Stimulated activated naive CD8-positive, alpha-beta T cell treated with anti-CD3 and anti-CD28 coated beads, Interleukin-15, Interleukin-2, amounts not matched to agents 100 U/mL and 50 U/mL, for 24 hours (primary cell): ENCODE data around the gene ALG12.
"Not testable (repeated sequence)": the region's sequence is repeated elsewhere in the genome, so short reads cannot be mapped to it uniquely, and the experiment has no call there.

Experiments used
- ATAC-seq: fragments of 150-1000 bp; cut with Tn5 transposase; one replicate; pipeline ENCODE4 v1.10.0; 2021
- DNase-seq: peaks from one replicate; pipeline ENCODE4 v3.0.0; 2021

The ALG12 gene

DNA sequence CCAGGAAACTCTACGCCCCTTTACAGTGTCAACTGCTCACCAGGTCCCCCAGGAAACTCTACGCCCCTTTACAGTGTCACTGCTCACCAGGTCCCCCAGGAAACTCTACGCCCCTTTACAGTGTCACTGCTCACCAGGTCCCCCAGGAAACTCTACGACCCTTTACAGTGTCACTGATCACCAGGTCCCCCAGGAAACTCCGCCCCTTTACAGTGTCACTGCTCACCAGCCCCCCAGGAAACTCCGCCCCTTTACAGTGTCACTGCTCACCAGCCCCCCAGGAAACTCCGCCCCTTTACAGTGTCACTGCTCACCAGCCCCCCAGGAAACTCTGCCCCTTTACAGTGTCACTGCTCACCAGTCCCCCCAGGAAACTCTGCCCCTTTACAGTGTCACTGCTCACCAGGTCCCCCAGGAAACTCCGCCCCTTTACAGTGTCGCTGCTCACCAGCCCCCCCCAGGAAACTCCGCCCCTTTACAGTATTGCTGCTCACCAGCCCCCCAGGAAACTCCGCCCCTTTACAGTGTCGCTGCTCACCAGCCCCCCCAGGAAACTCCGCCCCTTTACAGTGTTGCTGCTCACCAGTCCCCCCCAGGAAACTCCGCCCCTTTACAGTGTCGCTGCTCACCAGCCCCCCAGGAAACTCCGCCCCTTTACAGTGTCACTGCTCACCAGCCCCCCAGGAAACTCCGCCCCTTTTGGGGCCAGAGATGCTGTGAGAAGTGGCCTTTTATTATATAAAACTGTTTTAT is 27.0 kb upstream of the ALG12 start:
- DNase-seq, result peak; percentile 47
- ATAC-seq, result not testable (repeated sequence)

DNA sequence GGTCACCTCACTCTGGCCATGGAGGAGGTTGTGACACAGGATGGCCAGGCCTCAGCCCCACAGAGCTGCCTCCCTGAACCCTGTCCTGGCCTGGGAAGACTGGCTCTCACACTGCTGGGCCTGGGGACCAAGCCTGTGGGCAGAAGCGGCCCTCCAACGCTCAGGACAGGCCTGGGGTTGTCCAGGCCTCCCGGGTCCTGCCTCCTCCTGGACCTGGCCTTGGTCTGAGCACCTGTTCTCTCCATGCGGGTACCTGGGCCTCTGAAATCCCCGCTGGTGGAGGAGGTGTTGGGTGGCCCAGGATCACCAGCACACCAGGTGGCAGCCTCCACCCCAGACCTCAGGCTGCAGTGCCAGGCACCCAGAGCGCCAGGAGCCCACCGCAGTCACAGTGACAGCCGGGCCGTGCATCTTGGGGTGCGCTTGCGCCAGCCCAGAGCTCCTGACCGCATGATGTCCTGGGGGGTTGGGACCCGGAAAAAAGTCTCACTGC is 26.2 kb upstream of the ALG12 start:
- ATAC-seq (no peak), DNase-seq (no peak)

DNA sequence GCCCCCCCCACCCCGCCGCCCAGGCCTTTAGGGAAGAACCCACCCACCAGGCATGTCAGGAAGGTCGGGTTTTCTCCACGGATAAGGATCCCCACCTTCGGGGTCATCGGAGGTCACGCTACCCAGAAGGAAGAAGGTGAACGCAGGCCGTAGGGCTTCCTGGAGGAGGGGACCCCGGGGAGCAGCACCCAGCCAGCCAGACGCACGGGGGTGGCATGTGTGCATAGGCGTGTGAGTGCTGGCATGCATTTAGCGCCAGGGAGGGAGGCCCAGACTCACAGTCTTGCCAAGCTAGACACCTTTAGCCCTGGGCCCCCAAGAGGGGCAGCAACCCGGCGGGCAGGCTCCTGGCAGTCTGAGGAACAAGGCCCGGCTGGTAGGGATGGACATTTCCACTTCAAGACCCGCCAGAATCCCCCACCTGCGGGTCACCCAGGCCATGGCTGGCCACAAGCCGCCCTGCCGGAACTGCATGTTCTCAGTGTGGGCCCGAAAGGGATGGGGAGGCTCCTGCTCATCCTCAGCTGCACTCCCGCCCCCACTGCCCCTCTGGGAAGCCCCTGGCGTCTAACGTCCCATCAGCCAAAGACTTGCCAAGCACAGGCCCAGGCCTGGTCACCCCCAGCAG is 25.6 kb upstream of the ALG12 start:
- DNase-seq, result no peak
- no peak for ATAC-seq

DNA sequence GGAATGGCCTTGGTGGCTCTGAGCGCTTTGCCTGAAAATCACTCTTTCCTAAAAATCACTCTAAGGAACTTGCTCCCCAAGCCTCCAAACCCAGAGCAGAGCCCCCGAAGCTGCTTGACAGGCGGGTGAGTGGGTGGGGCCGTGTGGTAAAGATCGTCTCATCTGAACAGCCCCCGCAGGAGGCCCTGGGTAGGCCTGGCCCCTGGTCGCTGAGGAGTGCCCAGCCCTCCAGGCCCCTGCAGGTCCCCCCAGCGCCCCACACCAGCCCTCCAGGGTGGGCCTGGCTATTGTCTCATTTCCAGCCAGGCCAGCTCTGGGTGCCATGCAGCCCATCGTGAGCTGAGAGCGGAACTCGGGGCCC is 25.1 kb upstream of the ALG12 start:
- ATAC-seq (no peak), DNase-seq (no peak)

DNA sequence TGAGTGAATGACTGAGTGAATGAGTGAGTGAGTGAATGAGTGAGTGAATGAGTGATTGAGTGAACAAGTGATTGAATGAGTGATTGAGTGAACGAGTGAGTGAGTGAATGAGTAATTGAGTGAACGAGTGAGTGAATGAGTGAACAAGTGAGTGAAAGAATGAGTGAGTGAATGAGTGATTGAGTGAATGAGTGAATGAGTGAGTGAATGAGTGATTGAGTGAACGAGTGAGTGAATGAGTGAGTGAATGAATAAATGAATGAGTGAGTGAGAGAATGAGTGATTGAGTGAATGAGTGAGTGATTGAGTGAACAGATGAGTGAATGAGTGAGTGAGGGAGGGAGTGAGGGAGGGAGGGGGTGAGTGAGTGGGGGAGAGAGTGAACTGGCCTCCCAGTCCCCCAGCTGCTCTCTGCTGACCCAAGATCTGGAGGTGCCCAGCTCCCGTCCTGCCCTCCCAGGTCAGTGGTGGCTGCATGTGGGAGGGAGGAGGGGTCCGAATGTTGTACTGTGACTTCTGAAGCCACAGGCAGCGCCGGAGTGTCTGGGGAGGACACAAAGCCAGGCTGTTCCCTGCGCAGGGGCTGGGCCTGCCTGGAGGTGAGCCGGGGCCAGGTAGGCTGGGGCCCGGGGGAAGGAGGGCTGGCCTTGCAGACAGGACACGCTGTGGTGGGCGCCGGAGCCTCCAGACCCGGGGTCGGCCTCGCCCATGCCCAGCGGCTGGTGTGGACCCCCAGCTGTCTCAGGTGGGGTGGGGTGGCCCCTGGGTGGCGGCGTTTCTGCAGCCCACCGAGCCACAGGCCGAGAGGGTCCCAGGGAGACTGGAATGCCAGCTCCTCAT is 24.5 kb upstream of the ALG12 start:
- ATAC-seq, result no peak
- DNase-seq, result no peak

DNA sequence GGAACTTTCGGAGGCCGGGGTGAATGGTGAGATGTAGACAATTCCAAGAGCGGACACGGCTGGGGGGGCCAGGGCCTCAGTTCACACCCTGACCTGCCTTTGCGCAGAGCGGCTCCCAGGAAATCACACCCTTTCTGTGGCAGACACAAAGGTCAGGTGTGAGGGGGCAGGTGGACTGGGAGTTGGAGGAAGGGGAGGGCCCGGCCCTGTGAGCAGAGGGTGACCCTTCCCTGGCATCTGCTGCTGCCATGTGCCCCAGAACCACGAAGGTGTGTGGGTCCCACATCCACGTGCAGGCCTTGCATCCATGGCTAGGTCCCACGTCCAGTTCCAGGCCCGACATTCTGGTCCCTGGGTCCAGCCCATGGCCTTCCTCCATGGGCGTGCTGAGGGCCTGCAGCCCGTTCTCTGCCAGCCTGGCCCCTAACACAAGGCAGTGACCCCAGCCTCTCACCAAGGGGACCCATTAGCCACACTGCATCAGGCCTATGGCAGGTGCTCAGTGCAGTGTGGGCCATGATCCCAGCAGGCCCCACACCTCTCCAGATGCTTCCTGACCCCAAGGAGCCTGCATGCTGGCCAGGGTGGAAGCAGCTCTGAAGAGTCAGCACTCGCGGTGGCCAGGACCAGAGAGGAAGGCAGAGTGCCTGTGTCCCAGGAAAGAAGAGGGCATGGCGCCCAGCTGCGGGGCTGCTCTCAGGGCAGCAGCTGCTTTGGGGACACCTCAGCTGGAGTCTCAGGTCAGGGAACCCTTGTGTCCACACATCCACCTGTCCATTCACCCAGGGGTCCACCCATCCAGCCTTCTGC is 23.5 kb upstream of the ALG12 start:
- no peak for ATAC-seq

DNA sequence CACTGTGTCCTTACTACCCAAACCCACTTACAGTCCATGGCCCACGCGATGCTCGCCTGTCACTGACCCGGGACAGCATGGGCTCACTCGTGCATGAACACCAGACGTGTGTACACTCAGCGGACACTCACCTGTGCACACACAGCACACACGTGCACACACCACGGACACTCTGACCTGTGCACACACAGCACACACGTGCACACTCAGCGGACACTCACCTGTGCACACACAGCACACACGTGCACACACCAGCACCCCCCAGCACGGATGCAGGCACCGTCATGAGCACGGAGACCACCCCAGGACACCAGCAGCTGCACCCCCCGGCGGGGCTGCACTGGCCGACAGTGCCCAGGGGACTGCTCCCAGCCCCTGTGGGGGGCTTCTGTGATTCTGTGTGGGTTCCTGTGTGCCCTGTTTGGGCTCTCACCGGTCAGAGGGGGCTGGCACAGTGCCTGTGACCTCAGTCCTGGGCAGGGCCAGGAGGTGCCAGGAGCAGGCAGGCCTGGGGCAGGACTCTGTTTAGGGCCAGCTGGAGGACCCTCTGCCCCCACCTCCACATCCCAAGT is 20.4 kb upstream of the ALG12 start:
- no peak for ATAC-seq
- no peak for DNase-seq

More for the DNA sequence above, 23.5 kb upstream of the ALG12 start:
- DNase-seq, result no peak

DNA sequence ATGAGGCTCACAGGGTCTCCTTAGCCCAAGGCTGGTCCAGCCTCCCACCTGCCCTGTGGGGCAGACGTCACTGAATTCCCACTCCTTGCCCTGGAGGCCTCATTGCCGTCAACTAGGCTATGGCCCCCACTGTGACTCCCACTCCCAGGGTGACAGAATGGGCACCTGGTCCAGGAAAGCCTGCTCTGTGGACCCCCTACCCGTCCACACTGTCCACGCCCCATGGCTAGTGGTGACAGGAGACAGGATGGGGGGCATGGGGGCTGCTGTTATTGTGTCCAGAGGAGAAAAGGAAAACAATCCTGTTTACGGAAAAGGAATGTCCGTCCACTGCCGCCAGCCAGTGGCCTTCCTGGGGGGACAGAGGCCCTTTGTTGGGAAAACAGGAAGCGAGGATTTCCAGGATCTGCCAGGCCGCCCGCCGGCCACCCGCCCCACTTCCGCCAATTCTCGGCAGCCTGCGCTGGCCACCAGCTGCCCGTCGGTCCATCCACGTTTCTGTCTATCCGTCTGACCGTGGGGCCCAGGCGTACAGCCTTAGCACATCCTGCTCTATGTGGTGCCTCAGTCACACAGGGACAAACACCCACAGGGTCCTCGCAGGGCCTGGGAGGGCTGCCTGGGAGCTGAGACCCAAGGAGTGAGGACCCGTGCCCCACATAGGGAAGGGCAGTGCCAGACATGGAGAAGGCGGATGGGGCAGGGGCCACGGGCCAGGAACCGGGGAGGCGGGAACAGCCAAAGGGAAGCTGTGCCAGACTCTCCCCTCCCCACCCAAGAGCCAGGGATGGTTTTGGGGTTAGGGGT is 19.7 kb upstream of the ALG12 start:
- ATAC-seq (no peak), DNase-seq (no peak)

DNA sequence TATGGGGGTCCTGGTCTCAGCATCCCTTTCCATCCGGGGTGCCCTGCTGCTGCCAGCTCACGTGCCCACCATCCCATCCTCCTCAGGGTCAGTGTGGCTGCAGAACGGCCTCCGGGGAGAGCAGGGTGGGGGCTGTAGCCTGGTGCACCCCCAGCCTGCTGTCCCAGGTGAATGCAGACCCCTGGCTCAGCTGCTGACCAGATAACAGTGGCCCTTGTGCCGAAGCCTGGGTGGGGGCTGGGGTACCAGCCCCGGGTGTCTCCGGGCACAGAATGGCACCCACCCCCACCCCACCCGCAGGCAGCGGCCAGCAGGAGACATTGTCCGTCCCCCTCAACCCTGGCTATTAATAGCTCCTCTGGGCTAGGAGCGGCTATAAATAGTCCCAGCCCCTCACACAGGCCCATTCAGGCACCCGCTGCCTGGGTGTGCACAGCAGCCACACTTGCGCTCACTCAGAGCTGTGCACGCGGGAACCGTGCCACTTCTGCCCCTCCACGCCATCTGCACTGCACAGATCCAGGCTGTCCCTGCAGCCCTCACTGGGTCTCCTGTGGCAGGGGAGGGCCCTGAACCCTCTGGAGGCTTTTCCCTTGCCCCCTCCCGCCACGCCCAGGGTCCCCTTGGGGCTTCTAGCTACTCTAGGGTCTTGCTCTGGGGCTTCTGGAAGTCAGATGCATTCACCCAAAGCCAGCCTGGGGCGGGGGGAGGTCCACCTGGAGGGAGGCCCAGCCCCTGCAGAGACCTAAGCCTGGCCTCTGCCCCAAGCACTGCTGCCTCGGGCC is 18.9 kb upstream of the ALG12 start:
- no peak for ATAC-seq
- DNase-seq, result no peak

DNA sequence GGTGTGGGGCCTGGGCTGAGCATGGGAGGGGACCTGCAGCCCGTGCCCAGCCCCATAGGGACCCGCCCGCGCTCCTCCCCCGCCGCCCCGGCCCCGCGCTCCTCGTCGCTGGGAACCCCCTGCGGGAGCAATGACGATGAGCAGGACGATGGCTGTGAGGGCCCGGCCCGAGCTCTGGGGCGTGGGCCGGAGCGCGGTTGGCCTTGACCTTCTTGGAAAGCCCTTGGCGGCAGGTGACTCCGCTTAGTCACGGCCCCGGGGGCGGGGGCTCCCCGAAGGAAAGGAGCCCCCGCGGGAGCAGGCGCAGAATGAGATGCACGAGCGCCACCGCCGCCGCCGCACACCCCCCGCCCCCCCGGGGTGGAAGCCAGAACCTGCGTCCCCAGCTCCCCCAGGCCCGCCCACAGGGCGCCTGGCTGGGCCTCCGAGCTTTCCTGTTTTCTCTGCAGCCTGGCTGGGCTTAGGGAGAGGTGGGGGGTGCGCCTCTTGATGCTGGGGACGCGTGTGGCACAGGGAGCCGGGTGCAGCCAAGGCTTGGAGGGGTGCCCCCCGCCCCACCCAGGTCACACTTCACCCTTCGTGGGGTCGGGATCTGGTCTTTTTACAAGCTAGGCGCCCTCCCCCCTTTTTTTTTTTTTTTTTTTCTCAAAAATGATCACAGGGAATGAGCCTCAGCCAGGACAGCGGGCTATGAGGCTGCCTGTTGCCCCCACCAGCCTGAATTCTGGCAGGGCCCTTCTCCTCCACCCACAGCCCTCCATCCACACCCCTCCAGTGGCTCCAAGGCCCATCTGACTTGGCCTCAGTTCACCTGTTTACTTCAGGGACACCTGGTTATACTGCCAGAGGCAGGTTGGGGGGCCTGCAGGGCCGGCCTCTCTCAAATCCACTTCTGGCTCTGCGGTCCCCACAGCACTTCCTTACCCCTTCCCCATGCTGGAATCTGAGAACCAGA is 18.1 kb upstream of the ALG12 start:
- DNase-seq (peak; percentile 99), ATAC-seq (peak; percentile 87)

DNA sequence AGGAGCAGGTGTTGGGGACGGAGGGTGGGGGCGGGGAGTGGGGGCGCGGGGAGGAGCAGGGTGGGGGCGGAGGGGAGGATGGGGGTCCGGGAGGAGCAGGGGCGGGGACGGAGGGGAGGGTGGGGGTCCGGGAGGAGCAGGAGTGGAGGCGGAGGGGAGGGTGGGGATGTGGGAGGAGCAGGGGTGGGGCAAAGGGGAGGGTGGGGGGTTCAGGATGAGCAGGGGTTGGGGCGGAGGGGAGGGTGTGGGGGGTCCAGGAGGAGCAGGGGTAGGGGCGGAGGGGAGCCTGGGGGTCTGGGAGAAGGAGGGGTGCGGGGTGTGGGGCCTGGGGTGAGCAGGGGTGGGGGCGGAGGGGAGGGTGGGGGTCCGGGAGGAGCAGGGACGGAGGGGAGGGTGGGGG is 17.3 kb upstream of the ALG12 start:
- ATAC-seq (no peak), DNase-seq (no peak)

DNA sequence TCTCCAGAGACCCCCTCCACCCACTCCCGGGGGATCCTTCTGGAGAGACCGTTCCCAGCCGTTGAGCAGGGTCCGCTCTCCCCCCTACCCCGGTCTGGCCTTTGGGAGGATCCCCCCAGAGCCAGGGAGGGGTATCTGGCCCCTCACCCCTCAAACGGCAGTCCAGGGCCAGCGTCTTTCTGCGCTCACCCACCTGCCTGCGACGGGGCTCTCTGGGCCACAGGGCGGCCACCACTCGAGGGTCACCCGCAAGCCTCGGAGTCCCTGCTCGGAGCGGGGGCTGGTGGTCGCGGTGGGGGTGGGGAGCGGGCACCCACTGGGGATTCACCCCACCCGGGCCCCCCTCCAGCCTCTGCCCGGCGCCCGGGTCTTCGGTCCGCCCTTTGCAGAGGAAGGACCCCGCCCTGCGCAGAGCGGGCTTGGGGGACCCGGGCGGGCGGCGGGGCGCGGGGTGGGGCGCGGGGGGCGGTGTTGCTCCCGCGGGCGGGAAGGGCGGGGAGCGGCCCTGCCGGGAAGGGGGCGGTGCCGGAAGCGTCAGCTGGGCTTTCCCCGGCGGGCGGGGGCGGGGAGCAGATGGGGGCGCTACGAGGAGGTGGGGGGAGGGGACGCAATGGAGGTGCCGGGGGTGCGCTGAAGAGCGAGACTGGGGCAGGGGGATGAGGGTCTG is 16.8 kb upstream of the ALG12 start:
- DNase-seq, result peak; percentile 95
- peak; percentile 10 for ATAC-seq

DNA sequence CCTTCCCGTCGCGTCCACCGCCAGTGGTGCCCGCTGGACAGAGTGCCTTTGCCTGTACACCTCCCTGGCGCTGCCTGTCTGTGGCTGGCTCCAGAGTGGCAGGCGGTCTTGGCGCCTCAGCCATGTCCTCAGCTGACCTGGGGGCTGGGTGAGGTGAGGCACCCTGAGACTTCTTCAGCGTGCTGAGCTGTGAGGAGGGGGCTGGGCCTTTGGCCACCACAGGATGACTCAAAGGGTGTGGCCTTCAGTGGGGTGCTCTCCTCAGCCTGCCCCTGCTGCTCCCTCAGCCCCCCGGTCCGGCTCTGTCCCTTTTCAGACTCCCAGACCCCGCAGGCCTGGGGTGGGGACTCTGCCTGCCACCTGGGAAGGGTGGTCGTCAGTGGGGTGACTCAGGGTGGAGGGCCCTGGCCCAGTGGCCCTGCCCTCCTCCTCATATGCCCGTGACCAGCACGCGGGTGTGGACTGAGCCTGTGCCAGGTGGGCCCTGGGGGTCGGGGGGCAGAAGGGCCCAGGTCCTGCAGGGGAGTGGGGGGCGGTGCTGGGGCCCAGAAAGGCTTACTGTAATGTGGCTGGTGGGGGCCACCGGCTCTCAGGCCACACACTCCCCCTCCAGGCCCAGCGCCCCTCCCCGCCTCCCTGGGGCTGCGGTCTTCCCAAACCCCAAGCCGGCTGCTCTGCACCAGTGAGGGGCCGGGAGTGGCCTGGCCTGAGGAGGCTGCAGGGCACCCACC is 16.1 kb upstream of the ALG12 start:
- peak; percentile 56 for DNase-seq
- ATAC-seq, result no peak

DNA sequence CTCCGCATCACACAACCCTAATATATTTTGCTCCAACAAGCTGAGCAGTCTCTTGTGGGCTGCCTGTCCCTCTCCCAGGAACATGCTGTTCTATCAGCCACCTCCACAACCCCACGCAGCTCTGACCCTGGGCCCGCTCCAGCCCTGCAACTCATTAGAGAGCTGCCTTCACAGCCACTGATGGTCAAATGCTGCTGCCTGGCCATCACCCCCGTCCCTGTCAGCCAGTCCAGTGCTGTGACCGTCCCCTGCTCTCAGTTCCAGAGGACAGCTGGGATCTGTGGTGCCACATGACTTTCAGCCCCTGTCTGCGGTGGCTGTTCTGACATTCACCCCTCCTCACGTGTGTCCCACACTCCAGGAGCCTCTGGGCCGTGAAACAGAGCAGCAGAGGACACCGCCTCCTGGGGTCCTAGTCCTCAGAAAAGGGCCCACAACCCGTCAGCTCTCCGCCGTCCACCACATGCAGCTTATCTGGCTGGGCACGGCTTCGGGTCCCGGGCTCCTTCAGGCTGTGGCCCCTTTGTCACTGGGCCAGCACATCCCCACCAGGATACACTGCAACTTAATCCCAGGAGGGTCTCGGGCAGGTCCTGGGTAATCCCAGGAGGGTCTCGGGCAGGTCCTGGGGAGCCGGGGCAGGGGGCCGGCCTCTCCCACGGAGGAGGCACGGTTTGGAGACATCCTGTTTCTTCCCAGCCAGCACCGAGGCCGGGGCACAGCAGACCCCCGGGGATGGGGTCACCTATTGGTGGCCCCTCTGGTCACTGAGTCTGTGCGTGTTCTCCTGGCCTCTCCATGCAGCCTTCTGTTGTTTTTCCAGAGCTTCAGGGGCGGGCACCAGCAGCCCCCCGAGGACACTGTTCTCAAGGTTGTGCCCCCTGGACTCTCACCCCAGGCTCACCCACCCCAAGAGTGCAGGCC is 15.3 kb upstream of the ALG12 start:
- no peak for ATAC-seq
- no peak for DNase-seq

DNA sequence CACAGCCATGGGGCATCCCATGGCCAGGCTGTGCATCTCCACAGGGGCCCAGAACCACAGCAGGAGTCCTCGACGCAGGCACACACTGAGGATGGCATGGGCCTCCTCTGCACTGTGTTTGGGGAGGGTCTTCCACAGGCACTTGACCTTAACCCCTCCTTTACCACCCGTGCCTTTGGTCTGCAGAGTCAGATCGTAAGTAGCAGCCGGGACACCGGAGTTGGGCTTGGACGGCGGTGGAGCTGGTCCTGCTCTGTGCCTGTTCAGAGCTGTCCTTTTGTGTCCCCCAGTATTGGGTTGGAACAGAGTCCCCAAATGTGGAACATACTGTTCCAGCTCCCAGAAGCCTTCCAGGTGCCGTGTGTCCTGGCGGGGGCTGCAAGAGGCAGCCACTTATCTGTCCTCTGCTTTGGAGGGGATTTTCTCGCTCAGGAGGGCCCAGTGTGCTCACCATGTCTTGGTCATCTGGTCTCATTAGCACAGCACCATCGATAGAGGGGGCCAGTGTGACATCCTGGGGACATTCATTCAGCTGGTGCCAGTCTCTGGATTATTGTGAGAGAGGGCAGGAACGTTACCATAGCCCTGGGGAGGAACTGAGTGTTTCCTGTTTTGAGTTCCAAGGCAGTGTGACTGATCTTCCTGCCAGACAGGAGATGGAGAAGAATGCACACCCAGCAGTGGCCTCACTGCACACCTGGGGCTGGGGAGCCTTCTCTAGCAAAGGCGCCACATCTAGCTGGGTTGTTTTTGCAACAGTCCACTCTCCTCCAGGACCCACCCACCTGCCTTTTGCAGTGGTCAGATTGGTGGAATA is 12.6 kb upstream of the ALG12 start:
- peak; percentile 38 for ATAC-seq

More for the DNA sequence above, 12.6 kb upstream of the ALG12 start:
- DNase-seq, result peak; percentile 68
